Mucosa of gallbladder (tissue), 1 donor: ENCODE measurements around the gene STRA8. TPM values are rescaled to one million over a fixed set of nuclear protein-coding genes. Genes with fewer than 3 reads are reported as not detected.

Experiments
- total RNA-seq: library from RNA; stranded (reverse); gene quantifications from one replicate; pipeline ENCODE4 v1.2.1, GENCODE V29; 2021
- donor health status: DM: no; HTN: no; CAD: no.

STRA8 gene
- total RNA-seq, 1 donor from 2014 or later = not detected

Other genes with a start within 250 kb of the STRA8 start
- 4.1 TPM for gene AGBL3, start 247.3 kb upstream of the STRA8 start, total RNA-seq
- gene TMEM140, start 85.8 kb upstream of the STRA8 start, total RNA-seq = 19.4 TPM
- 43.9 TPM for gene CYREN, start 63.1 kb upstream of the STRA8 start, total RNA-seq
- gene WDR91, start 22.3 kb upstream of the STRA8 start, total RNA-seq = 18.6 TPM